A549 treated with dexamethasone at 1 μM for 4 hours (cell line): ENCODE measurements around the gene MCM3AP. TPM values are rescaled to one million over a fixed set of nuclear protein-coding genes. Genes with fewer than 3 reads are reported as not detected.

ENCODE experiments used
- total RNA-seq: library from RNA; stranded (reverse); fragments of 200-300 nt; extraction: Qiagen RNA extraction; gene quantifications from 5 replicates; pipeline ENCODE4 v1.2.3, GENCODE V29; 2022

The MCM3AP gene
- total RNA-seq, result 26.6 to 42.7 TPM (median 40.3 TPM) in 5 replicates

DNA sequence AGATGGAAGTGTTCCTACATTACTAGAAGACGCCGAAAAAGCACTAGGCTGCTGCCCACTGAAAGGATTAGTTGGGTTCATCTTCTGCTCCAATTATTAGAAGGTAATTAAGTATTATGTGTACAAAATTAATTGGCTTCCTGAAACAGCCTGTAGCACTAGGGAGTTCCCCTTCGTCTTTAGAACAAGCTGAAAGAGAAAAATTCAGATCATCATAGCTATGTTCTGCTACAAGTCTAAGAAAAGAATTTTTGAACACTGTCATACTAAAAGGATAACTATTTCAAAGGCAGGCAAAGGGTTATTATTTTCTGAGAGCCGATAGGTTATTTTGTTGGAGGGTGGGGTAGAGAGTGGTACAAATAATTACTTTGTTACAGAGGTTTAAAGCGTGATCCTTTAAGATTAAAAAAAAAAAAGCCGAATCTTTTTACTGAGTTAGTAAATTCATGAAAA, at the start of gene MCM3AP:
Gene MCM3AP, minus strand, starts transcription at position 406 of the 456 bp plus-strand sequence. Its CDS starts 325 bp downstream, at position 81.

DNA sequence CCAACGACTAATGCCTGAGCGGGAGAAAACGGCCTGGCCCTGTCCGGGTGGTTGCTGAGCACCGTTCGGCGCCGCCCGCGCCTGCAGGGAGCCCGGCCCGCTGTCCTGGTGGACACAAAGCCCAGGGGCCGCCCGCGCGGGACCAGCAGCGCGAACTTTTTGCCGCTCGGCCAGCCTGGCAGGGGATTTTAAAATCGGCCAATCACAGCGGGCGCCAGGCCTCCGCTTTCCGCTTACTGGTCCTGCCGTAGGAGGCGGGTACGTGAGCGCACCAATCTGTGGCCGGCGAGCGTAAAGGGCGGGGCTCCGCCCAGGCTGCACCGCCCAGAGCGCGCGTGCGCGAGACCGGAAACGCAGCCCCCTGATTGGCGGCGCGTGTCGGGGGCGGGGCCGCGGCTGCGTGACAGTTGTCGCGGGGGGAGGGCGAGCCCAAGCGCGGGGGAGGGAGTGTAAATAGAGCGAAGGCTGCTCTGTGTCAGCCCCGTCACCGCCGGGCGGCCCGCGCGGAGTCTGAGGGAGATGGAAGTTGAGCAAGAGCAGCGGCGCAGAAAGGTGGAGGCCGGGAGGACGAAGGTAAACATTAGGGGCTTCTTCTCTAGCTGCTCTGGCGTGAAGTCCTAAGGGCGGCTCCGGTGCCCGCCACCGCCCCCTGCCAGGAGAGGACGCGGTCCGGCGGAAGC, 38.4 kb upstream of the MCM3AP start, which contains the start of the genes C21orf58 and PCNT:
Gene C21orf58, minus strand, starts transcription at position 161 of the 680 bp plus-strand sequence. CDS start 1,132 bp downstream, outside the sequence.
Gene PCNT, plus strand, starts transcription at position 447 of the 680 bp plus-strand sequence. Its CDS starts 73 bp downstream, at position 520.

DNA sequence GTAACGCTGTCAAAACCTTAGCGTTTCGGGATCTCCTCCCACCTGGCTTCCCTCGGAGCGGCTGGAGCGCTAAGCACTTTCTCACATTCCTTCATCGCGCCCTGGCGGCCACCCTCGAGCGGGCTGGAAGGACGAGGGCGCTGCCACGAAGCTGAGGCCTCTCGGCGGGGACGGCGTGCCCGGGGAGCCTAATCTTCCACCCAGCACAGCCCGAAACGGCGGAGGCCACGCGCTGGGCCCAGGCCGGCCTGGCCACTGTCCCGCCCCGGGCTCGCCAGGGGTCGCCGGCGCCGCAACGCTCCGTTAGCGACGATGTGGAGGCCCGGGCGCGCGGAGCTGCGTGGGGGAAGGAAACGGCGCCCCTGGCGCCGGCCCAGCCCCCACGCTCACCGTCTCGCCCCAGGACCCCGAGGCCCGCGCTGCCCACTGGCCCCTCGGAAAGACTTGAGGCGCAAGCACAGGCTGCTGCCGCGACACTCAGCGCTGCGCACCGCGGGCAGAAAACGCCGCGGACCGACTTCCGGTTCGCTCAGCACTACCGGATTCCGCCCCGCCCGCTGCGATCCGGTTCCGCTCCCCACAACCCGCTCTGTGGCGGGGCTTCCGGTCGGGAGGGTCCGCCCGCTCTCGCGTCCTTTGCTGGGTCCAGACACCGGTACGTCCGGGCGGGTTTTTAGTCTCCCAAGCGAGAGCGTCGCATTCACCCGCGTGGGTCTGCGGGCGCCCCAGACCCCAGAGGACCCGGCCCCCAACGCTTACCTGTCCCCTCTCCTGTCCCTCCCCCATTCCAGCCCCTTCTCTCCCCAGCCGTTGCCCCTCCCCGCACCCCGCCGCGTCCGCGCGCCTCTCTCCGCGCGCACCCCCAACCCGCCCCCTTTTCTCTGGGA, 593 bp upstream of the MCM3AP start, which contains the start of gene YBEY:
Gene YBEY, plus strand, starts transcription at position 582 of the 887 bp plus-strand sequence. CDS start 572 bp downstream, outside the sequence.

DNA sequence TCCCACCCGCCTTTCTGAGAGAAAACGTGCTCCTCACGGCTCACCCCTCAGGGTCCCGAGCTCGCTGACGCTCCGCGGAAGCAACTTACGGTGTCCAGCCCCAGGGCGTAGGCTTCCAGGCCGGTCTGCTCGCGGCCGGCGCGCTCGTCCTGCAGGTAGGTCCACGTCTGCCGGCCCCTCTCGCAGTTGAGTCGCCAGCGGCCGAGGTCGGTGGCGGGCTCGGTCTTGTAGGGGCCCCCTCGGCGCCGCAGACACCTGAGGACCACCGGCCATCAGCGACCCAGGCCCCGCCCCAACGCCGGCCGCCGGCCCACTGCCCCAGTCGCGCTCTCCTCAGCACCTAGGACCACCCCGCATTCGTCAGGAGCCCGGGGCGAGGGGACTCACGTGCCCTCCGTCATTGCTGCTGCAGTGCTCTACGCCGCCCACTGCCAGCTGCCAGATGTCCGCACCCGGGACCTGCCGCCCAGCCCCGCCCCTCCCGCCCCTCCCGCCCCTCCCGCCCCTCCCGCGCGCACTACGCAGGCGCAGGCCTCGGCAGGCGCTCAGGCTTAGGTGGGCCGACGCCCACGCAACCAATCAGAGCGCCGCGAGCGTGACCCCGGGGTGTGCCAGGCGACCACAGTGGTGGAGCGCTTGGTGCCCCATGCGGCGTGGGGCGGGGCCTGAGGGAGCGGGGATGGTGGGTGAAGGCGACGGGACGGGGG, 56.9 kb downstream of the MCM3AP start, which contains the start of gene LSS:
Gene LSS, minus strand, starts transcription at position 430 of the 707 bp plus-strand sequence. Its CDS starts 29 bp downstream, at position 401.

Other genes starting within 250 kb of the MCM3AP start
- gene COL6A2, start 187.5 kb downstream of the MCM3AP start, total RNA-seq, result 14.9 to 20.1 TPM (median 17.6 TPM) in 5 replicates
- 0.16 to 0.33 TPM (median 0.19 TPM) in 3 of 5 replicates, not detected in the others for gene FTCD, start 130.0 kb downstream of the MCM3AP start, total RNA-seq
- 0.54 to 0.73 TPM (median 0.65 TPM) in 5 replicates for gene SPATC1L, start 101.2 kb downstream of the MCM3AP start, total RNA-seq
- gene LSS, start 56.8 kb downstream of the MCM3AP start, total RNA-seq, result 12.4 to 20.2 TPM (median 17.8 TPM) in 5 replicates
- gene YBEY, start 731 bp upstream of the MCM3AP start, total RNA-seq, result 25.7 to 33.6 TPM (median 28.6 TPM) in 5 replicates
- gene C21orf58, start 38.3 kb upstream of the MCM3AP start, total RNA-seq, result 2.8 to 4.9 TPM (median 4.5 TPM) in 5 replicates
- 10.9 to 16.1 TPM (median 15.2 TPM) in 5 replicates for gene PCNT, start 38.5 kb upstream of the MCM3AP start, total RNA-seq
- gene DIP2A, start 173.3 kb upstream of the MCM3AP start, total RNA-seq, result 7.3 to 13.2 TPM (median 12.1 TPM) in 5 replicates